ENCODE data around the gene CLBA1.

GRCh38 chr14:104998801-104999200 lies 13.2 kb downstream of the CLBA1 start:
- TF ChIP-seq CTCF (IDR thresholded peaks at IDR 0.05; ENCODE audit: low read length) (no peak), EZH2 (optimal IDR thresholded peaks at IDR 0.05; ENCODE audit: low read depth, low read length) (no peak)

All from MM.1S (cell line).